ENCODE results near the gene EXO1.
A peak's percentile ranks its signal among the peaks of the same experiment; 100 is the strongest.

- TF ChIP-seq CTCF (IDR thresholded peaks at IDR 0.05) (peak in 2 of 6 experiments; percentile 18 to 40), EP300 (IDR thresholded peaks at IDR 0.05) (no peak), POLR2A (IDR thresholded peaks at IDR 0.05) (peak in 1 of 4 donors; percentile 46)
These were observed at the start of gene EXO1 for GRCh38 chr1:241847796-241848685.

All from upper lobe of left lung (tissue), 4 donors.